ENCODE data around the gene MICA. TPM values are rescaled to one million over a fixed set of nuclear protein-coding genes. Genes with fewer than 3 reads are reported as not detected.

MICA gene
- total RNA-seq, 1 experiment from 2014 or later: 35.0 TPM

DNA sequence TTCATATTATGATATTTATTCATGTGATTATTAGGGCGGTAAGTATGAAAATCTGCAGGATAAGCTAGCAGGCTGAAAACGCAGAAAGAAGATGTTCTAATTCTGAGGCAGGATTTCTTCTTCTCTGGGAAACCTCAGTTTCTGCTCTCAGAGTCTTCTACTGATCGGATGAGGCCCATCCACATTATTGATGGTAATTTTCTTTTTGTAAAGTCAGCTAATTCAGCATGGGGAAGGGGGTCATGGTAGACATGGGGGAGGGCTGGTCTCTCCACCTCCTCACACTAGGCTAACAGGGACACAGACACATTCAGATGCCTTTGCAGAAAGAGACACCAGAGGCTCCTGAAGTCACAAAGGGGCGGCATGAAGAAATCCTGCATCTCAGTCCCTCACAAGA, 21.7 kb upstream of the MICA start:
- Histone ChIP-seq H3K27me3 (ENCODE audit: low read length) (peaks cover under 1% of the 10 kb centered on the region; the same call in 1 of the 2 replicates), H3K27ac (ENCODE audit: low read length) (no peak overlapping the region), H3K4me2 (ENCODE audit: low read length) (no peak overlapping the region), H3K4me3 (ENCODE audit: low read length) (no peak overlapping the region), H3K4me1 (ENCODE audit: insufficient read depth, low read length) (peaks cover 10% of the 10 kb centered on the region), H3F3A (ENCODE audit: low read length, unreplicated experiment) (no peaks in the 10 kb centered on the region), H3K9me2 (replicated peaks; ENCODE audit: low read length) (no peaks in the 10 kb centered on the region), H4K20me1 (ENCODE audit: low read length) (no peaks in the 10 kb centered on the region), H3K36me3 (ENCODE audit: low read depth, low read length) (no peaks in the 10 kb centered on the region), H3K79me2 (ENCODE audit: low read length) (no peaks in the 10 kb centered on the region), H3K9ac (ENCODE audit: low read length) (no peak overlapping the region), H3K9me3 (ENCODE audit: low read length) (no peaks in the 10 kb centered on the region), H2AFZ (ENCODE audit: low read length) (no peak overlapping the region)
- ATAC-seq (no peak), DNase-seq (no peak)
- no TSS peak for BruUV-seq (replicated peaks)
- TF ChIP-seq EZH2 (IDR thresholded peaks at IDR 0.05; ENCODE audit: low read length, unreplicated experiment): no peak
- TF ChIP-seq, protein P1, sequence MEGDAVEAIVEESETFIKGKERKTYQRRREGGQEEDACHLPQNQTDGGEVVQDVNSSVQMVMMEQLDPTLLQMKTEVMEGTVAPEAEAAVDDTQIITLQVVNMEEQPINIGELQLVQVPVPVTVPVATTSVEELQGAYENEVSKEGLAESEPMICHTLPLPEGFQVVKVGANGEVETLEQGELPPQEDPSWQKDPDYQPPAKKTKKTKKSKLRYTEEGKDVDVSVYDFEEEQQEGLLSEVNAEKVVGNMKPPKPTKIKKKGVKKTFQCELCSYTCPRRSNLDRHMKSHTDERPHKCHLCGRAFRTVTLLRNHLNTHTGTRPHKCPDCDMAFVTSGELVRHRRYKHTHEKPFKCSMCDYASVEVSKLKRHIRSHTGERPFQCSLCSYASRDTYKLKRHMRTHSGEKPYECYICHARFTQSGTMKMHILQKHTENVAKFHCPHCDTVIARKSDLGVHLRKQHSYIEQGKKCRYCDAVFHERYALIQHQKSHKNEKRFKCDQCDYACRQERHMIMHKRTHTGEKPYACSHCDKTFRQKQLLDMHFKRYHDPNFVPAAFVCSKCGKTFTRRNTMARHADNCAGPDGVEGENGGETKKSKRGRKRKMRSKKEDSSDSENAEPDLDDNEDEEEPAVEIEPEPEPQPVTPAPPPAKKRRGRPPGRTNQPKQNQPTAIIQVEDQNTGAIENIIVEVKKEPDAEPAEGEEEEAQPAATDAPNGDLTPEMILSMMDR (conservative IDR thresholded peaks at IDR 0.05; ENCODE audit: low read depth, low read length): no peak
- TF ChIP-seq EZH2phosphoT487 (IDR thresholded peaks at IDR 0.05; ENCODE audit: borderline replicate concordance, low read length): no peak
- intact Hi-C loops (cut with micrococcal nuclease): no loop called here
- POLR2A ChIA-PET (ENCODE audit: unreplicated experiment): no interaction called here
- CTCF ChIA-PET: no interaction called here

DNA sequence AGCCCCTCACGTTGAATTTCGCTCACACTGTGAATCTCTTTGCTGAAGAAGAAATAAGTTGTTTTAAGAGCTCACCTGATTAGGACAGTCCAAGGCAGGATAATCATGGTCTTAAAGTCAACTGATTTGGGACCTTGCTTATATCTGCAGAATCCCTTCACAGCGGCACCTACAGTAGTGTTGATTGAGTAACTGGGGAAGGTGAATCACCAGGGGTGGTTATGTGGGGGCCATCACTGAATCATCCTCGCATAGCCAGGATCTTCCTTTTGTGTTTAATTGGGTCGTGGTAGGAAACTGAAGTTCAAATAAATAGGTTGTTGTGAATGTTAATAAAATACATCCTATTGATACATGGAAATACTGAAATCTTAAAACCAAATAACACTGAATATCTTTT, 20.2 kb upstream of the MICA start:
- Histone ChIP-seq H3K36me3 (ENCODE audit: low read depth, low read length) (no peaks in the 10 kb centered on the region), H3K4me2 (ENCODE audit: low read length) (no peak overlapping the region), H3K9me2 (replicated peaks; ENCODE audit: low read length) (no peaks in the 10 kb centered on the region), H3K4me1 (ENCODE audit: insufficient read depth, low read length) (peaks cover 10% of the 10 kb centered on the region), H3K79me2 (ENCODE audit: low read length) (no peaks in the 10 kb centered on the region), H3K27ac (ENCODE audit: low read length) (no peak overlapping the region), H3K9ac (ENCODE audit: low read length) (no peak overlapping the region), H4K20me1 (ENCODE audit: low read length) (no peaks in the 10 kb centered on the region), H3K4me3 (ENCODE audit: low read length) (no peak overlapping the region), H2AFZ (ENCODE audit: low read length) (no peak overlapping the region), H3K9me3 (ENCODE audit: low read length) (no peaks in the 10 kb centered on the region), H3K27me3 (ENCODE audit: low read length) (no peaks in the 10 kb centered on the region), H3F3A (ENCODE audit: low read length, unreplicated experiment) (no peaks in the 10 kb centered on the region)
- intact Hi-C loops (cut with micrococcal nuclease): no loop called here
- ChIA-PET CTCF (no interaction called here), POLR2A (ENCODE audit: unreplicated experiment) (no interaction called here)
- DNase-seq (peak; percentile 60), ATAC-seq (peak; percentile 80)
- no TSS peak for BruUV-seq (replicated peaks)
- TF ChIP-seq EZH2 (IDR thresholded peaks at IDR 0.05; ENCODE audit: low read length, unreplicated experiment) (no peak), EZH2phosphoT487 (IDR thresholded peaks at IDR 0.05; ENCODE audit: borderline replicate concordance, low read length) (no peak)
- TF ChIP-seq, protein P1 (conservative IDR thresholded peaks at IDR 0.05; ENCODE audit: low read depth, low read length): no peak

DNA sequence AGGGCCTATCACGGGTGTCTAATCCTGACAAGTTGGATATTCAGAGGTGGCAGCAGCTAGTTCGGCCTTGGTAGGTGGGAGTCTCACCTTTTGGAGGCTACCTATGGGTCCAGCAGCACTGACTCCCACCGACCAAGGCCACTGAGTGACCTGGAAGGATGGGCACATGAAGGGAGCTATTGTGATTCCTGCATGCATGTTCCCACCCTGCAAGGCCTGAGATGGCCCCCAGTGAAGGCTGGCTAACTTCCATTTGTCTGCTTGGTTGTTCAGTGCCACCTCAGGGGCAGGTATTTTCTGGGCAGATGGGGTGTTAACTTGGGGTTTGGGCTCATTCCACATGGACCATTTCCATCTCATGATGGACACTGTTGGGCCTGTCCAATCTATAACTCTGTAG, 18.4 kb upstream of the MICA start:
- TF ChIP-seq, protein P1 (conservative IDR thresholded peaks at IDR 0.05; ENCODE audit: low read depth, low read length): no peak
- TF ChIP-seq EZH2phosphoT487 (IDR thresholded peaks at IDR 0.05; ENCODE audit: borderline replicate concordance, low read length) (no peak), EZH2 (IDR thresholded peaks at IDR 0.05; ENCODE audit: low read length, unreplicated experiment) (no peak)
- intact Hi-C loops (cut with micrococcal nuclease): no loop called here
- Histone ChIP-seq H3K9me2 (replicated peaks; ENCODE audit: low read length) (no peaks in the 10 kb centered on the region), H3K4me3 (ENCODE audit: low read length) (no peak overlapping the region), H3K9ac (ENCODE audit: low read length) (no peak overlapping the region), H4K20me1 (ENCODE audit: low read length) (no peaks in the 10 kb centered on the region), H3K36me3 (ENCODE audit: low read depth, low read length) (no peaks in the 10 kb centered on the region), H3K9me3 (ENCODE audit: low read length) (no peaks in the 10 kb centered on the region), H3K4me1 (ENCODE audit: insufficient read depth, low read length) (peaks cover 5% of the 10 kb centered on the region), H3K79me2 (ENCODE audit: low read length) (no peaks in the 10 kb centered on the region), H3F3A (ENCODE audit: low read length, unreplicated experiment) (no peaks in the 10 kb centered on the region), H2AFZ (ENCODE audit: low read length) (no peak overlapping the region), H3K4me2 (ENCODE audit: low read length) (no peak overlapping the region), H3K27ac (ENCODE audit: low read length) (no peak overlapping the region), H3K27me3 (ENCODE audit: low read length) (no peaks in the 10 kb centered on the region)
- no peak for DNase-seq
- BruUV-seq (replicated peaks): no TSS peak
- ChIA-PET POLR2A (ENCODE audit: unreplicated experiment) (no interaction called here), CTCF (no interaction called here)
- no peak for ATAC-seq
